GM23248 (cell line): ENCODE measurements around the gene NDUFA11. TPM values are rescaled to one million over a fixed set of nuclear protein-coding genes. Genes with fewer than 3 reads are reported as not detected.

ENCODE experiments used
- DNase-seq: peaks from one replicate; pipeline ENCODE4 v3.0.0-alpha.2; 2015
- H2AFZ ChIP-seq: fragments of 200-600 bp; sonication (generic); 2 replicates; pipeline ENCODE4 v1.6.1; 2016; ENCODE audit warnings: antibody characterized with exemption
- H3F3A ChIP-seq: fragments of 200-600 bp; sonication (generic); 2 replicates; pipeline ENCODE4 v1.6.1; 2016; ENCODE audit warnings: mild to moderate bottlenecking, antibody characterized with exemption, mixed run types; ENCODE audit not compliant: insufficient read depth
- H3K27ac ChIP-seq: fragments of 200-600 bp; sonication (generic); 2 replicates; pipeline ENCODE4 v1.5.1; 2016; ENCODE audit warnings: mild to moderate bottlenecking
- H3K27me3 ChIP-seq: fragments of 200-600 bp; sonication (generic); replicated peaks from 2 replicates; pipeline ENCODE4 v1.6.1; 2016; ENCODE audit warnings: mild to moderate bottlenecking; ENCODE audit not compliant: insufficient read depth
- H3K36me3 ChIP-seq: fragments of 200-600 bp; sonication (generic); 2 replicates; pipeline ENCODE4 v1.6.1; 2016; ENCODE audit warnings: low read depth, mild to moderate bottlenecking
- H3K4me1 ChIP-seq: fragments of 200-600 bp; sonication (generic); 2 replicates; pipeline ENCODE4 v1.6.1; 2016; ENCODE audit warnings: mild to moderate bottlenecking; ENCODE audit not compliant: insufficient read depth
- H3K4me2 ChIP-seq: fragments of 200-600 bp; sonication (generic); one replicate; pipeline ENCODE4 v1.6.1; 2016; ENCODE audit warnings: mild to moderate bottlenecking; ENCODE audit not compliant: unreplicated experiment
- H3K4me3 ChIP-seq: fragments of 200-600 bp; sonication (generic); 2 replicates; pipeline ENCODE4 v1.5.1; 2016; ENCODE audit warnings: mild to moderate bottlenecking
- H3K79me2 ChIP-seq: fragments of 200-600 bp; sonication (generic); 2 replicates; pipeline ENCODE4 v1.6.1; 2016; ENCODE audit warnings: mild to moderate bottlenecking; ENCODE audit not compliant: insufficient read depth
- H3K9ac ChIP-seq: fragments of 200-600 bp; sonication (generic); 2 replicates; pipeline ENCODE4 v1.6.1; 2016; ENCODE audit warnings: mild to moderate bottlenecking
- H3K9me2 ChIP-seq: fragments of 200-600 bp; sonication (generic); 2 replicates; pipeline ENCODE4 v1.6.1; 2016; ENCODE audit warnings: mixed run types, mild to moderate bottlenecking, moderate library complexity; ENCODE audit not compliant: insufficient read depth
- H3K9me3 ChIP-seq: fragments of 200-600 bp; sonication (generic); one replicate; pipeline ENCODE4 v1.6.1; 2017; ENCODE audit warnings: low read depth
- H4K20me1 ChIP-seq: fragments of 200-600 bp; sonication (generic); 2 replicates; pipeline ENCODE4 v1.6.0; 2016; ENCODE audit not compliant: insufficient read depth
- EZH2 ChIP-seq: fragments of 200-600 bp; sonication (generic); IDR thresholded peaks from 2 replicates; pipeline ENCODE4 v1.6.1; 2018; ENCODE audit warnings: antibody characterized with exemption, mild to moderate bottlenecking; ENCODE audit not compliant: insufficient read depth, poor library complexity, severe bottlenecking
- EZH2phosphoT487 ChIP-seq: fragments of 200-600 bp; sonication (generic); IDR thresholded peaks from 2 replicates; pipeline ENCODE4 v1.6.1; 2018; ENCODE audit warnings: antibody characterized with exemption, moderate library complexity, mild to moderate bottlenecking, low read depth; ENCODE audit not compliant: insufficient read depth
- WGBS, 2 experiments: methylation state at CpG; one replicate each; pipeline ENCODE4 v1.1.6; 2015 to 2017; ENCODE audit warnings: low lambda C conversion rate in 2 of 2, low coverage in 1 of 2; ENCODE audit errors: missing lambda C conversion rate in 2 of 2; 5-methylcytosine and 5-hydroxymethylcytosine counted together
- in situ Hi-C: fragments of 300-500 bp; cut with MboI; formaldehyde crosslinking; loops from 2 replicates; pipeline ENCODE4 v1.15.0; 2020
- polyA plus RNA-seq: library from polyadenylated mRNA; unstranded; fragments of >200 nt; fragmentation: Nextera tagmentation; extraction: Ambion mirVana; gene quantifications from 2 replicates; pipeline ENCODE4 v1.2.1, GENCODE V29; 2016
- total RNA-seq: library from RNA; depleted of rRNA; stranded (reverse); fragments of >200 nt; shearing (Covaris generic); gene quantifications from 2 replicates; pipeline ENCODE4 v1.2.3, GENCODE V29; 2014

NDUFA11 gene
- total and polyA plus RNA-seq, 2 experiments from 2014 or later = 231 to 588 TPM

GRCh38 chr19:5899728-5900526 lies 3.7 kb downstream of the NDUFA11 start:
- no peaks in the 10 kb centered on the region for H3K27me3 ChIP-seq
- H2AFZ ChIP-seq = no peak overlapping the region
- H3K9ac ChIP-seq = no peak overlapping the region
- TF ChIP-seq EZH2 (no peak), EZH2phosphoT487 (no peak)
- H3K36me3 ChIP-seq = no peaks in the 10 kb centered on the region
- WGBS, 2 experiments = 82 to 84% methylated on average over 13 of the region's 13 CpGs
- H3K4me2 ChIP-seq = no peak overlapping the region
- no peaks in the 10 kb centered on the region for H3K9me2 ChIP-seq
- no peaks in the 10 kb centered on the region for H3K9me3 ChIP-seq
- in situ Hi-C loops = no loop called here
- H3F3A ChIP-seq = no peaks in the 10 kb centered on the region
- H3K4me1 ChIP-seq = peaks cover 9% of the 10 kb centered on the region
- DNase-seq = no peak
- peaks cover 59% of the 10 kb centered on the region for H3K79me2 ChIP-seq
- no peaks in the 10 kb centered on the region for H4K20me1 ChIP-seq
- H3K27ac ChIP-seq = no peak overlapping the region
- no peak overlapping the region for H3K4me3 ChIP-seq

- H4K20me1 ChIP-seq = no peaks in the 10 kb centered on the region
Observed at GRCh38 chr19:5897189-5897969, 6.2 kb downstream of the NDUFA11 start.

GRCh38 chr19:5896365-5897076 lies 7.1 kb downstream of the NDUFA11 start:
- H3K4me1 ChIP-seq = no peaks in the 10 kb centered on the region
- H3K27ac ChIP-seq = no peak overlapping the region
- in situ Hi-C loops = no loop called here
- no peak for DNase-seq
- H3K9me3 ChIP-seq = no peaks in the 10 kb centered on the region
- H3K4me2 ChIP-seq = no peak overlapping the region
- H3K79me2 ChIP-seq = peaks cover 39% of the 10 kb centered on the region
- H3K4me3 ChIP-seq = no peak overlapping the region
- H2AFZ ChIP-seq = no peak overlapping the region
- no peaks in the 10 kb centered on the region for H3K36me3 ChIP-seq
- H3K9me2 ChIP-seq = no peaks in the 10 kb centered on the region
- no peak for TF ChIP-seq EZH2
- TF ChIP-seq EZH2phosphoT487 = no peak
- H4K20me1 ChIP-seq = no peaks in the 10 kb centered on the region
- H3K27me3 ChIP-seq = no peaks in the 10 kb centered on the region
- no peaks in the 10 kb centered on the region for H3F3A ChIP-seq
- WGBS, 2 experiments = 82 to 83% methylated on average over 25 to 28 of the region's 29 CpGs
- no peak overlapping the region for H3K9ac ChIP-seq

More at GRCh38 chr19:5897189-5897969, 6.2 kb downstream of the NDUFA11 start:
- WGBS, 2 experiments = 91 to 94% methylated on average over 29 to 30 of the region's 30 CpGs
- Histone ChIP-seq H2AFZ (no peak overlapping the region), H3K36me3 (no peaks in the 10 kb centered on the region), H3K9ac (no peak overlapping the region), H3K9me3 (no peaks in the 10 kb centered on the region), H3K27me3 (no peaks in the 10 kb centered on the region), H3K27ac (no peak overlapping the region), H3K4me2 (no peak overlapping the region), H3K9me2 (no peaks in the 10 kb centered on the region), H3K79me2 (peaks cover 47% of the 10 kb centered on the region), H3K4me3 (no peak overlapping the region), H3K4me1 (peaks cover 6% of the 10 kb centered on the region), H3F3A (no peaks in the 10 kb centered on the region)
- TF ChIP-seq EZH2 (no peak), EZH2phosphoT487 (no peak)
- in situ Hi-C loops = no loop called here
- no peak for DNase-seq

GRCh38 chr19:5895890-5896289 lies 7.7 kb downstream of the NDUFA11 start:
- Histone ChIP-seq H3K4me1 (no peaks in the 10 kb centered on the region), H3K36me3 (no peaks in the 10 kb centered on the region), H3K9me3 (no peaks in the 10 kb centered on the region), H3K79me2 (peaks cover 32% of the 10 kb centered on the region), H3K9me2 (no peaks in the 10 kb centered on the region), H3K27me3 (no peaks in the 10 kb centered on the region), H3F3A (no peaks in the 10 kb centered on the region), H2AFZ (no peak overlapping the region), H3K4me3 (no peak overlapping the region), H3K9ac (no peak overlapping the region), H3K4me2 (no peak overlapping the region), H4K20me1 (no peaks in the 10 kb centered on the region), H3K27ac (no peak overlapping the region)
- in situ Hi-C loops = no loop called here
- DNase-seq = no peak
- TF ChIP-seq EZH2 (no peak), EZH2phosphoT487 (no peak)
- WGBS, 2 experiments = 86 to 87% methylated on average over 8 of the region's 8 CpGs
